CD14-positive monocyte (primary cell): ENCODE measurements around the gene DOCK8. TPM values are rescaled to one million over a fixed set of nuclear protein-coding genes. Genes with fewer than 3 reads are reported as not detected.

Experiments
- DNase-seq, 3 donors: peaks; one replicate each; pipeline ENCODE4 v3.0.0-alpha.2; 2011 to 2022
- H2AFZ ChIP-seq: 2 replicates; pipeline ENCODE4 v1.6.0; 2012; ENCODE audit warnings: mild to moderate bottlenecking, low read depth, low read length, inconsistent platforms; ENCODE audit not compliant: insufficient read depth, poor library complexity, severe bottlenecking
- H3K27ac ChIP-seq, 2 donors: 1 replicate in 1 of 2; 2 replicates in 1 of 2; pipeline ENCODE4 v1.5.1; 2012 to 2013; ENCODE audit warnings: low read length in 2 of 2, control low read depth in 1 of 2, inconsistent platforms in 1 of 2, low read depth in 1 of 2, mild to moderate bottlenecking in 1 of 2
- H3K27me3 ChIP-seq, 2 donors: one replicate each; pipeline versions ENCODE4 v1.6.0 to v1.6.1; 2011 to 2013; ENCODE audit warnings: low read length in 2 of 2; ENCODE audit not compliant: control insufficient read depth in 2 of 2, insufficient read depth in 2 of 2
- H3K36me3 ChIP-seq, 2 donors: replicated peaks in 1 of 2; 1 replicate in 1 of 2; 2 replicates in 1 of 2; pipeline versions ENCODE4 v1.5.1 to v1.6.1; 2012 to 2013; ENCODE audit warnings: low read length in 2 of 2, control low read depth in 1 of 2, inconsistent platforms in 1 of 2, mild to moderate bottlenecking in 1 of 2; ENCODE audit not compliant: insufficient read depth in 2 of 2, control insufficient read depth in 1 of 2
- H3K4me1 ChIP-seq, 2 donors: 1 replicate in 1 of 2; 2 replicates in 1 of 2; pipeline versions ENCODE4 v1.5.1 to v1.6.1; 2012 to 2013; ENCODE audit warnings: low read length in 2 of 2, control low read depth in 1 of 2, inconsistent platforms in 1 of 2, mild to moderate bottlenecking in 1 of 2, moderate library complexity in 1 of 2; ENCODE audit not compliant: insufficient read depth in 2 of 2, control insufficient read depth in 1 of 2
- H3K4me2 ChIP-seq: replicated peaks from 2 replicates; pipeline ENCODE3; 2012; ENCODE audit warnings: low read length, moderate library complexity, mild to moderate bottlenecking; ENCODE audit not compliant: poor library complexity, severe bottlenecking; ENCODE audit errors: extremely low read depth
- H3K4me3 ChIP-seq, 3 experiments: fragments of 200-600 bp in 1 of 3; sonication (generic) in 1 of 3; replicated peaks in 1 of 3; 1 replicate in 2 of 3; 2 replicates in 1 of 3; pipeline ENCODE4 v1.5.1; 2011 to 2013; ENCODE audit warnings: low read length in 3 of 3, mild to moderate bottlenecking in 3 of 3, control low read depth in 2 of 3, low read depth in 2 of 3, inconsistent platforms in 1 of 3, moderate library complexity in 1 of 3
- H3K79me2 ChIP-seq: 2 replicates; pipeline ENCODE4 v1.6.0; 2012; ENCODE audit warnings: mild to moderate bottlenecking, control low read depth, inconsistent platforms, low read length, moderate library complexity; ENCODE audit not compliant: insufficient read depth
- H3K9ac ChIP-seq: 2 replicates; pipeline ENCODE4 v1.6.0; 2017; ENCODE audit warnings: low read length, mild to moderate bottlenecking; ENCODE audit not compliant: insufficient read depth, poor library complexity, severe bottlenecking
- H3K9me3 ChIP-seq, 2 donors: replicated peaks in 1 of 2; 1 replicate in 1 of 2; 2 replicates in 1 of 2; pipeline versions ENCODE4 v1.5.1 to v1.6.1; 2012 to 2013; ENCODE audit warnings: low read length in 2 of 2, control low read depth in 1 of 2; ENCODE audit not compliant: control insufficient read depth in 1 of 2, insufficient read depth in 1 of 2
- H4K20me1 ChIP-seq: 2 replicates; pipeline ENCODE4 v1.6.0; 2012; ENCODE audit warnings: mild to moderate bottlenecking, low read length, control low read depth, moderate library complexity; ENCODE audit not compliant: insufficient read depth
- H3K27ac Mint-ChIP-seq, 7 donors: one replicate each; pipeline ENCODE4 v1.8.0; 2020; ENCODE audit warnings: mild to moderate bottlenecking in 7 of 7, mixed read lengths in 7 of 7, moderate library complexity in 6 of 7, inconsistent platforms in 2 of 7
- H3K27me3 Mint-ChIP-seq, 3 donors: one replicate each; pipeline ENCODE4 v1.8.0; 2021 to 2022; ENCODE audit warnings: low read depth in 3 of 3, mild to moderate bottlenecking in 3 of 3, mixed read lengths in 3 of 3, moderate library complexity in 3 of 3, inconsistent platforms in 1 of 3
- H3K36me3 Mint-ChIP-seq, 2 donors: one replicate each; pipeline ENCODE4 v1.8.0; 2020; ENCODE audit warnings: mixed read lengths in 2 of 2, inconsistent platforms in 1 of 2, mild to moderate bottlenecking in 1 of 2
- H3K4me1 Mint-ChIP-seq: one replicate; pipeline ENCODE4 v1.8.0; 2020; ENCODE audit warnings: mild to moderate bottlenecking, mixed read lengths
- H3K4me3 Mint-ChIP-seq, 2 donors: one replicate each; pipeline ENCODE4 v1.8.0; 2020; ENCODE audit warnings: mild to moderate bottlenecking in 2 of 2, mixed read lengths in 2 of 2, moderate library complexity in 1 of 2
- H3K9me3 Mint-ChIP-seq, 7 donors: one replicate each; pipeline ENCODE4 v1.8.0; 2020 to 2022; ENCODE audit warnings: mixed read lengths in 7 of 7, mild to moderate bottlenecking in 6 of 7, moderate library complexity in 6 of 7, inconsistent platforms in 2 of 7
- CTCF ChIP-seq: fragments of 200-600 bp; IDR thresholded peaks from one replicate; pipeline ENCODE4 v1.8.0; 2022; ENCODE audit warnings: antibody characterized with exemption, mild to moderate bottlenecking
- WGBS: methylation state at CpG from one replicate; pipeline ENCODE4 v1.1.5; 2013; ENCODE audit warnings: missing lambda C conversion rate; ENCODE audit not compliant: insufficient coverage; 5-methylcytosine and 5-hydroxymethylcytosine counted together
- intact Hi-C, 2 donors: fragments of 100-400 bp; cut with micrococcal nuclease; formaldehyde crosslinking; loops; one replicate each; pipeline versions ENCODE4 v1.15.0 to v1.15.1; 2023
- polyA plus RNA-seq, 3 donors: library from polyadenylated mRNA; depleted of rRNA in 1 of 3; unstranded in 2 of 3; stranded (reverse) in 1 of 3; fragments of 300-500 nt in 2 of 3; fragments of >200 nt in 1 of 3; fragmentation: Illumina TruSeq in 2 of 3; gene quantifications; 1 replicate in 2 of 3; 2 replicates in 1 of 3; pipeline ENCODE4 v1.2.3, GENCODE V29; 2012 to 2021

DOCK8 gene
- polyA plus RNA-seq, 3 donors = 46.8 to 100 (median 95.4) TPM

DNA sequence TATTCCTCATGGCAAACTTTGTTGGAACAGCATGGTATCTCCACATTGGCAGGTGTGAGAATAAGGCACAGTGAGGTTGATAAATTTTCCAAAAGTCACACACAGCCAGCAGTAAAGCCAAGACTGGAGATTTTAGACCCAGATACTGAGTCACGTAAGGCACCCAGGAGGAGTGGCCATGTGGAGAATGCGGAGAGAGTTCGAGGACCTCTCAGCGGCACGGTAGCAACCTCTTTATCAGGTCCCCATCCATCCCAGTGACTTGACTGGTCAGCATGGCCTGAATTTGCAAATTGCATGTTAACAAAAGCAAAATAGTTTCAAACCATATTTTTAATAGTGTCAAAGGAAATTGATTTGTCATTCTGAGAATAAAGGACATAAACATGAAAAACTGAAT is 183.4 kb downstream of the DOCK8 start:
- H3K9me3 Mint-ChIP-seq = peaks cover 0 to 2% (median 0%) of the 10 kb centered on the region in 7 donors
- intact Hi-C loops = no loop called here
- Histone ChIP-seq H3K9me3 (no peaks in the 10 kb centered on the region), H3K4me1 (no peaks in the 10 kb centered on the region), H2AFZ (no peak overlapping the region), H3K79me2 (no peaks in the 10 kb centered on the region), H3K27me3 (no peaks in the 10 kb centered on the region), H3K4me3 (no peak overlapping the region), H3K27ac (no peak overlapping the region), H4K20me1 (peaks cover 88% of the 10 kb centered on the region), H3K4me2 (no peak overlapping the region), H3K9ac (no peak overlapping the region), H3K36me3 (peaks cover 92 to 100% of the 10 kb centered on the region in 2 donors)
- no peak overlapping the region for H3K4me3 Mint-ChIP-seq
- no peak for TF ChIP-seq CTCF
- no peaks in the 10 kb centered on the region for H3K27me3 Mint-ChIP-seq
- peaks cover 81 to 92% of the 10 kb centered on the region in 2 donors for H3K36me3 Mint-ChIP-seq
- H3K4me1 Mint-ChIP-seq = no peaks in the 10 kb centered on the region
- 100% methylated on average over 3 of the region's 5 CpGs for WGBS
- no peak overlapping the region for H3K27ac Mint-ChIP-seq
- DNase-seq = no peak

DNA sequence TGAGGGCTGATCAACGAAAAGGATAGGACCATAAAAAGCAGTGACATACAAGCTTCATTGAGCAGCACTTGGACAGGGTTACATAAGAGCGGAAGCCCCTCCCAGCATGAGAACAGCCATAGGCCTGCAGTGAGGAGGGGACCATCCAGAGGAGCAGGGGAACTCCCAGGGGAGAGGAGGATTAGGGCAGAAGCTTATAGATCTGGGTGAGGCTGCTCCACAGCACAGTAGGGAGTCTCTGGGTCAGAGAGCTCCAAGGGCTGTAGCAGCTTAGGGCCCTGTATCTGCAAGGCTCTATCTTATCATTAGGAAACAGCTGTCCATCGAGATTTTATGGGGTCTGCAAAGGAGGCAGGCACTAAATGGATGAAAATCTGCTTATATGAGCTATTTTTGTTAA is 186.6 kb downstream of the DOCK8 start:
- Histone ChIP-seq H3K27me3 (no peaks in the 10 kb centered on the region), H3K9ac (no peak overlapping the region), H3K4me3 (no peak overlapping the region), H3K4me2 (no peak overlapping the region), H3K79me2 (no peaks in the 10 kb centered on the region), H2AFZ (no peak overlapping the region), H3K27ac (no peak overlapping the region), H4K20me1 (peaks cover 87% of the 10 kb centered on the region), H3K36me3 (peaks cover 91 to 98% of the 10 kb centered on the region in 2 donors), H3K4me1 (no peaks in the 10 kb centered on the region), H3K9me3 (no peaks in the 10 kb centered on the region)
- Mint-ChIP-seq H3K4me3 (no peak overlapping the region), H3K36me3 (peaks cover 82 to 92% of the 10 kb centered on the region in 2 donors), H3K27ac (peak overlapping the region in 3 of 7 donors; percentile 37 to 55 (median 50)), H3K9me3 (peaks cover 0 to 2% (median 0%) of the 10 kb centered on the region in 7 donors), H3K27me3 (no peaks in the 10 kb centered on the region), H3K4me1 (no peaks in the 10 kb centered on the region)
- TF ChIP-seq CTCF = no peak
- 96% methylated on average over 2 of the region's 3 CpGs for WGBS
- no peak for DNase-seq
- intact Hi-C loops = no loop called here
